Measurements from ENCODE around the gene PRXL2B.
"Not testable (repeated sequence)": the region's sequence is repeated elsewhere in the genome, so short reads cannot be mapped to it uniquely, and the experiment has no call there.

Gene PRXL2B

GRCh38 chr1:2624735-2625300 lies 38.2 kb downstream of the PRXL2B start:
- DNase-seq (ENCODE audit: low spot score): no peak
- Histone ChIP-seq H3K4me3 (no peak overlapping the region), H3K27ac (no peak overlapping the region)
- TF ChIP-seq, protein P1, sequence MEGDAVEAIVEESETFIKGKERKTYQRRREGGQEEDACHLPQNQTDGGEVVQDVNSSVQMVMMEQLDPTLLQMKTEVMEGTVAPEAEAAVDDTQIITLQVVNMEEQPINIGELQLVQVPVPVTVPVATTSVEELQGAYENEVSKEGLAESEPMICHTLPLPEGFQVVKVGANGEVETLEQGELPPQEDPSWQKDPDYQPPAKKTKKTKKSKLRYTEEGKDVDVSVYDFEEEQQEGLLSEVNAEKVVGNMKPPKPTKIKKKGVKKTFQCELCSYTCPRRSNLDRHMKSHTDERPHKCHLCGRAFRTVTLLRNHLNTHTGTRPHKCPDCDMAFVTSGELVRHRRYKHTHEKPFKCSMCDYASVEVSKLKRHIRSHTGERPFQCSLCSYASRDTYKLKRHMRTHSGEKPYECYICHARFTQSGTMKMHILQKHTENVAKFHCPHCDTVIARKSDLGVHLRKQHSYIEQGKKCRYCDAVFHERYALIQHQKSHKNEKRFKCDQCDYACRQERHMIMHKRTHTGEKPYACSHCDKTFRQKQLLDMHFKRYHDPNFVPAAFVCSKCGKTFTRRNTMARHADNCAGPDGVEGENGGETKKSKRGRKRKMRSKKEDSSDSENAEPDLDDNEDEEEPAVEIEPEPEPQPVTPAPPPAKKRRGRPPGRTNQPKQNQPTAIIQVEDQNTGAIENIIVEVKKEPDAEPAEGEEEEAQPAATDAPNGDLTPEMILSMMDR (IDR thresholded peaks at IDR 0.05): no peak

DNA sequence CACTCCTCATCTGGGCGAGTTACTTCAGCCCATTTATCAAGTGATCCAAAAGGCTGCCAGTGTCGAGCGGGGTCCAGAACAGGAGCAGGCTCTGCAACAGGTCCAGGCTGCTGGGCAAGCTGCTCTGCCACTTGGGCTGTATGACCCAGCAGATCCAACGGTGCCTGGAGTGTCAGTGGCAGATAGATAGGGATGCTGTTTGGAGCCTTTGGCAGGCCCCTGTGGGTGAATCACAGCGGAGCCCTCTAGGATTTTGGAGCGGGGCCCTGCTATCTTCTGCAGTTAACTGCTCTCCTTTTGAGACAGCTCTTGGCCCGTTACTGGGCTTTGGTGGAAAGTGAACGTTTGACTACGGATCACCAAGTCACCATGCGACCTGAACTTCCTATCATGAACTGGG lies 38.7 kb downstream of the PRXL2B start:
- TF ChIP-seq, protein P1 (IDR thresholded peaks at IDR 0.05): no peak
- no peak for DNase-seq (ENCODE audit: low spot score)
- H3K27ac ChIP-seq: no peak overlapping the region
- H3K4me3 ChIP-seq: no peak overlapping the region

GRCh38 chr1:2625748-2626147 lies 39.2 kb downstream of the PRXL2B start:
- peak; percentile 29 for DNase-seq (ENCODE audit: low spot score)
- not testable (repeated sequence) for H3K27ac ChIP-seq, H3K4me3 ChIP-seq

DNA sequence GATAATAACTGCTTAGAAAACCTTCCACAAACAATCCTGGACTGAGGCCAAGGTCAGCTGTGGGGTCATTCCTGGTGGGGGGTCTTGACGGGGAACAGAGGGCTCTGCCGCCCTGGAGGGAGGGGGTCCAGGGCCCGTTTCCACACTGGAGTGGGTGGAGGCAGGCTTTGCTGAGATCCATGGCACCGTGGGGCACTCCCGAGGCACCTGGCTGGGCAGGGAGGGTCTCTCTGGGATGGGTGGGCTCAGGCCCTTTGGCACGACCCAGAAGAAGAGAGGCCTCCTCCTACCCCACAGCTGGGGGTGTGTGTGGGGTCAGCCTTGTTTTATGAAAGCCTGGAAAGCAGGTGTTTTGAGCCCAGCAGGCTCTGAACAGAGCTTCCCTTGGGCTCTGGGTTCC lies 41.2 kb downstream of the PRXL2B start:
- TF ChIP-seq, protein P1 (IDR thresholded peaks at IDR 0.05): no peak
- H3K4me3 ChIP-seq: no peak overlapping the region
- no peak overlapping the region for H3K27ac ChIP-seq
- DNase-seq (ENCODE audit: low spot score): no peak

GRCh38 chr1:2628191-2628932 lies 41.8 kb downstream of the PRXL2B start:
- TF ChIP-seq, protein P1 (IDR thresholded peaks at IDR 0.05): no peak
- no peak overlapping the region for H3K4me3 ChIP-seq
- DNase-seq (ENCODE audit: low spot score): no peak

DNA sequence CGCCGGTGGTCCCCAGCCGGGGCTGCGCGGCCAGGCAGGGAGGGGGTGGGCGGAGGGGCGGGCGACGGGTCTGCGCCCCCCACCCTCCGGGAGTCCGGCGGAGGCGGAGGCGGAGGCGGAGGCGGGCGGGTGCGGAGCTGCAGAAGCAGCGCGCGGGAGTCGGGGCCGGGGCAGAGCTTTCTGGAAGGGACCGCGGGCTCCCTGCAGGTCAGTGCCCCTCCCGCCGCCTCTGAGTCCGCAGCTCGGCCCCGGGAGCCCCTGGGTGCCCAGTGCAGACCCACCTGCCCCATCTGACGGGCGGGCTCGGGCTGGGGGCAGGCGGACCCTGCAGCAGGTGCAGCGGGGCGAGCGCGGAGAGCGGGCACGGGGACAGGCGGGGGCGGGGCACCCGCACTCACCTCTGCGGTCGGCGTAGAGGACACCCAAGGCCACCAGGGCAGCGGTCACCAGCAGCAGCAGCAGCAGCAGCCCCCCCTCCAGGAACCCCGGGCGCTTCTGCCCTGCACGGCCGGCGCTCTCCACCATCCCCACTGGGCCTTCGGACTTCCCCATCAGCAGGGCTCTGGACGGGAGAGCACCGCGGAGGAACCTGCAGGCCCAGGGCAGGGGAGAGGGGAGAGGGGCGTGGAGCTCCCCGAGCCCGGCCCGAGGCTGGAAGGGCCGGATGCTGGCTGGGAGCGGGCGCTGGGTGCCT lies 42.5 kb downstream of the PRXL2B start:
- no peak for DNase-seq (ENCODE audit: low spot score)
- Histone ChIP-seq H3K27ac (no peak overlapping the region), H3K4me3 (no peak overlapping the region)
- TF ChIP-seq, protein P1 (IDR thresholded peaks at IDR 0.05): no peak

More at GRCh38 chr1:2628191-2628932, 41.8 kb downstream of the PRXL2B start:
- no peak overlapping the region for H3K27ac ChIP-seq

DNA sequence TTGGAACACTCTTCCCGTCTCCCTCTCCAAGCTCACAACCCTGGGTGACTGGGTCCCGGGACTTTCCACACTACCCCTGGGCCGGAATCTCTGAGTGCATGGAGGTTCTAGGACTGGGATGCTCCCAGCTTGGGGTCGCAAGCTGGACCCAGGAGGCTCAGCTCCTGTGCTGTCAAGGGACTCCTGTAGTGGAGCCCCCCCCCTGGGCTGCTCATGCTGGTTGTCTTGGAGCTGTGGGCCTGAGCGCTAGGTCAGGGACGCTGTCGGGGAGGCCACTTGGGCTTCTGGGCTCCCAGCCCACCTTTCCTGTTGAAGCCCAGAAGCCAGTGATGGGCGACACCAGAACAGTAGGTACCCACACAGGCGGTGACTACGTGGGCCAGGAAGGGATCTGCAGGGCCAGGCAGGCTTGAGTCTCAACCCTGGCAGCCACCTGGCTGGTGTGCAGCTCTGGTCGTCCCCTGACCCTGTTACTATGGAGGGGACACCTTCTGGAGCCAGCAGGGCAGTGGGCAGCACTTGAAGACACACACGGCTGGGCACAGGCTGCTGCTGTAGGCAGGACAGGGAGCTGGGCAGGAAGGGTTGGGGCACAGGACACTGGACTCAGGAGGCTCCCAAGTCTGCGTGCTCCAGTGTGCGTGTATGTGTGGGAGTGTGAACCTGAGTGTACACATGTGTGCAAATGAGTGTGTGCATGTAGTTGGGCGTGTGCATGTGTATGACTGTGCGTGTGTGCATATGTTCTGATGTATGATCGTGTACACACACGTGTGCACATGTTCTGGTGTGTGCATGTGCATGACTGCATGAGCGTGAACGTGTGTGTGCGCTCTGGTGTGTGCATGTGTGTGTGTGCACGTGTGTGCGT lies 43.3 kb downstream of the PRXL2B start:
- no peak for DNase-seq (ENCODE audit: low spot score)
- Histone ChIP-seq H3K27ac (no peak overlapping the region), H3K4me3 (no peak overlapping the region)
- TF ChIP-seq, protein P1 (IDR thresholded peaks at IDR 0.05): no peak

Data from coronary artery (tissue), 2 donors.